ENCODE data around the gene LUZP2.
"Not testable (repeated sequence)": the region's sequence is repeated elsewhere in the genome, so short reads cannot be mapped to it uniquely, and the experiment has no call there.

The LUZP2 gene

GRCh38 chr11:24934733-24935439 lies 438.0 kb downstream of the LUZP2 start:
- DNase-seq = no peak

DNA sequence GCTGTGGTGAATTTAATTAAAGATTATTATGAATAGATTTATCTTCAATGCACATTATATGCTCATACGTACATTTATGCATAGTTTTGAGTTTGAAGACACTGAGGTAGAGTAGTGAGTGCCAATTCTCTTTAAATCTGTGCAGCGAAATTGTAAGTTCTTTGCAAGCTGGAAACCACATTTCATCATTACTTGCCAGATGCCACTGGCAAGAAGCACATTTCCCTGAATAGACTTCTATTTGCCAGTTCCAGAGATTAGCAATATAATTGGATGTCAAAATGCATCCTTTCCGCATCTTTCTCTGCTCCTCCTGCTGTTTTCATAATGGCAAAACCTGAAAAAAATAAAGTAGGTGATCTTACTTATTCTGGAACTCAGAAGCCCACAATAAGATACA lies 448.0 kb downstream of the LUZP2 start:
- no peak for DNase-seq

GRCh38 chr11:24949406-24949805 lies 452.6 kb downstream of the LUZP2 start:
- DNase-seq = no peak

GRCh38 chr11:24963852-24964251 lies 467.0 kb downstream of the LUZP2 start:
- DNase-seq = no peak

DNA sequence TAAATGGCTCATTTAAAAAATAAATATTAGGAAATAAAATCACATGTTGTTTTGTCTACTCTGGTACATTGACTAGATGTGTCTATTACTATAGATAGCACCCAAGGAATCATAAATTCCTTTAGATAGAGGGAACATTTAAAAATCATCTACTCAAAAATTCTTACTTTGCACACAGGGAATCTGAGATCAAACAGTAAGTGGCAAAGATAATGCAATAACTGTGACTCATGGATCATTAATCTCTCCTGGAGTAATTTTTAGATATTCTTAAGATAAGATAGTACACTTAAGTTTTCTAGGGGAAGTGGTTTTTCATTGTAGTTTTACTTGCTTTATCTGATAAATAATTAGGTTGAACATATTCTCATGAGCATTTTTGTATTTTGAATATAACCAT lies 468.9 kb downstream of the LUZP2 start:
- no peak for DNase-seq

GRCh38 chr11:24993903-24994302 lies 497.1 kb downstream of the LUZP2 start:
- not testable (repeated sequence) for DNase-seq

GRCh38 chr11:24999929-25000328 lies 503.1 kb downstream of the LUZP2 start:
- DNase-seq = not testable (repeated sequence)

DNA sequence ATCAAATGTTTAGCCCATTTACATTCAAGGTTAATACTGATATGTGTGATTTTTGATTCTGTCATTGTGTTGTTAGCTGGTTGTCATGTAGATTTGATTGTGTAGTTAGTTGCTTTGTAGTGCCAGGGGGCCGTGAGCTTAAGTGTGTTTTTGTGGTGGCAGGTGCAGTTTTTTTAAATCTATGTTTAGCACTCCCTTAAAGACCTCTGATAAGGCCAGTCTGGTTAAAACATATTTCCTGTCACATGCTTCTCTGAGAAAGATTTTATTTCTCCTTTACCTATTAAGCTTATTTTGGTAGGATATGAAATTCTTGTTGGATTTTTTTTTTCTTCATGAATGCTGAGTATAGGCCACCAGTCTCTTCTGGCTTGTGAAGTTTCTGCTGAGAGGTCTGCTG lies 540.6 kb downstream of the LUZP2 start:
- DNase-seq = no peak

DNA sequence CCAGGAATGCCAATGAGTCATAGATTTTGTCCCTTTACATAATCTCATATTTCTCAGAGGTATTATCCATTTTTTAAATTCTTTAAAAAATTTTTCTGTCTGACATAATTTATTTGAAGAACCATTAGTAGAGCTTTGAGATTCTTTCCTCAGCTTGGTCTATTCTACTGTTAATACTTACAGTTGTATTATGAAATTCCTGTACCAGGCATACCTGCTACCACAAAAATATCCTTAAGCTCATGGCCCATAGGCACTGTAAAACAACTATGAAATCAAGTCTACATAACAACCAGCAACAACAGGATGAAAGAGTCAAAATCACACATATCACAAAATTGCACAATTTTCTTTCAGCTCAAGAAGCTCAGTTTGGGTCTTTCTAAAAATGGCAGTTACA lies 541.3 kb downstream of the LUZP2 start:
- DNase-seq = no peak

GRCh38 chr11:25039165-25039564 lies 542.3 kb downstream of the LUZP2 start:
- DNase-seq = no peak

DNA sequence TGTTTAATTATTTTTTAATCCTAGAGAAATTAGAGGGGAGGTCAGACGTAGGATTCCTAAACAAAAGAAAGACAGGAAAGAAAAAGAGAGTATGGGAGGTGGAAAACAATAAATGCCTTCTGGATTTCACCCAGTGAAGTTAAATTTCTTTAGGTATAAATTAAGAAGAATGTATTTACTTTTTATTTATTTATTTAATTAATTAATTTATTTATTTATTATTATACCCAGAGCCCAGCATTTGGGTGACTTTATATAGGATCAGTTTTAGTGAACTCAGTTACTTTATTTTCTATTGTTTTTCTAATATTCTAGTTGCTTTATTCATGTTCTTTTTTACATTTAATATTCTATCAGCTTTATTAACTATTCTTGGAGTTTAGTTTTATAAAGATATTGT lies 551.8 kb downstream of the LUZP2 start:
- DNase-seq = no peak

- DNase-seq = no peak
These were observed 556.0 kb downstream of the LUZP2 start for GRCh38 chr11:25052844-25053243.

GRCh38 chr11:25057861-25058260 lies 561.0 kb downstream of the LUZP2 start:
- no peak for DNase-seq

- no peak for DNase-seq
These were observed 568.9 kb downstream of the LUZP2 start for GRCh38 chr11:25065746-25066145.

- DNase-seq = no peak
These were observed 569.9 kb downstream of the LUZP2 start for GRCh38 chr11:25066706-25067105.

DNA sequence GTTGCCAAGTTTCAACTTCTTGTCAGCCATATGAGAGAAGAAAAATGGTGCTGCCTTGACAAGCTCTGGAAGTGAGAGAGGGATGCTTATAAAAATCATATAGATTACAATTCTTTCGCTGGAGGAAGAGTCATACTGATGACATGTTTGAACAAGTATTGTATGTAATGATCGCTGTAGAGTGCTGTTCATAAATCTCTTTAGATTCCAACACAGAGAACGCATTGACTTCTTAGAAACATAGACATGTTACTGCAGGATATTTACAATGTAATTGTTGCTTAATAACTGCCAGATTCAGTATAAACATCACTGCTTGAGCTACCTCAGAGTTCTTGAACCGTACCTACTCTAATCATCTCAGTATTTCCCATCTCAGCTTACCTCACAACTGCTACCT lies 571.6 kb downstream of the LUZP2 start:
- DNase-seq = no peak

GRCh38 chr11:25094085-25094802 lies 597.4 kb downstream of the LUZP2 start:
- no peak for DNase-seq

DNA sequence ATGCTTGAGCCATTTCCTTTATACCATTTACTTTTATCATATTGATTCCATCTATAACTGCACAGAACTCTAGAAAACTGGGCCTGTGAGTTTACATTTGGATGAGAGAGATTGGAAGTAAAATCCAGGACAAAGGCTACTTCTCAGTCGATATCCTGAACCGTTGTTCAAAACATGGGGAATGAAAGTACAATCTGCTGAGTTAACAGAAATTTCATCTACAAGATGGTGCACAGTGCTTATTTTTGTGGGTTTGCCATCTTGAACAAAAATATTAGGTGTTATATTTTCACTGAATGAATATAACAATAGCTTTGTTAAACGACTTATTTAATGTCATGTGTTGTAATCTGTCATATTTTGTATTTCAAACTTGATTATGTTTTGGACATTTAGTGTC lies 622.6 kb downstream of the LUZP2 start:
- no peak for DNase-seq
